Adipocyte (in vitro differentiated cells): ENCODE results near the gene ZBTB42.
A peak's percentile ranks its signal among the peaks of the same experiment; 100 is the strongest.

ENCODE experiments used
- DNase-seq: peaks from one replicate; pipeline ENCODE4 v3.0.0-alpha.2; 2015; ENCODE audit warnings: low read depth
- H3K27me3 ChIP-seq: replicated peaks from 2 replicates; pipeline ENCODE4 v1.7.0; 2013; ENCODE audit warnings: mild to moderate bottlenecking, low read length, moderate library complexity; ENCODE audit not compliant: control insufficient read depth, insufficient read depth
- H3K36me3 ChIP-seq: 2 replicates; pipeline ENCODE4 v1.7.0; 2013; ENCODE audit warnings: low read length, mild to moderate bottlenecking, moderate library complexity; ENCODE audit not compliant: control insufficient read depth, insufficient read depth, severe bottlenecking
- H3K4me1 ChIP-seq: 2 replicates; pipeline ENCODE4 v1.7.0; 2013; ENCODE audit warnings: mild to moderate bottlenecking, low read length, moderate library complexity; ENCODE audit not compliant: control insufficient read depth, insufficient read depth
- H3K4me3 ChIP-seq: 2 replicates; pipeline ENCODE4 v1.7.0; 2013; ENCODE audit warnings: mild to moderate bottlenecking, low read length, moderate library complexity
- H3K9ac ChIP-seq: 2 replicates; pipeline ENCODE4 v1.7.0; 2013; ENCODE audit warnings: mild to moderate bottlenecking, low read length, moderate library complexity
- H3K9me3 ChIP-seq: 2 replicates; pipeline ENCODE4 v1.7.0; 2013; ENCODE audit warnings: mild to moderate bottlenecking, low read length, moderate library complexity; ENCODE audit not compliant: control insufficient read depth

Gene ZBTB42

DNA sequence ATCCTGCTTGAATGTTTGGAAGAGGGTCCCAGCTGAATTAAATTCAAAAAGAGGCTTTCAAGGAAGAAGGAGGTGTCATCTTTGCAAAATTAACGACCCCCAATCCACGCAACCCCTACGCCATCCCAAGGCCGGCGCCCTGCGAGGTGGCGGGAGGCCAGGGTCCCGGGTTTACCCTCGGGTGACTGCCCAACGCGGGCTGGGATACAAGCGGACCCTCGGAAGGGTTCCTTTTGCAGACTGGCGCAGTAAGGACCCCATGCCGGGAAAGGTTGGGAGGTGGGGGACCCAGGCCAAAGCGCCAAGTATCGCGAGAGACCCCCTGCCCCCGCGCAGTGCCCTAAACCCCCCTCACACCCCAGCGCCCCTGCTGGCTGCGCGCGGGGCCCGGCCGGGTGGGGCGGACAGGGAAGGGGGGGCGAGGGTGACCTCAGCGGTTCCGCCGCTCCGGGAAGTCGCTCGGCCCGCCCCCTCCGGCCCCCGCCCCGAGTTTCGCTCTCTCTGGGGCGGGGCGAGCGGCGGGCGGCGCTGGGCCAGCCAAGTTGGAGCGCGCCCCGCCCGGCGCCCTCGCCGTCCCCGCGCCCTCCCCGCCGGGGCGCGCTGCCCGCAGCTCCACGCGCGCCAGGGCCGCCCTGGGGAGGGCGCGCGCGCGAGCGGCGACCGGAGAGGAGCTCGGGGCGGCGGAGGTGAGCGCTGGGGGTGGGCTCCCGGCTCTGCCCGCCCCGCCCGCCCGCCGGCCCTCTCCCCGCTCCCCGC lies 708 bp upstream of the ZBTB42 start:
- Histone ChIP-seq H3K9me3 (no peaks in the 10 kb centered on the region), H3K9ac (peak overlapping the region; percentile 91), H3K4me3 (peak overlapping the region; percentile 79), H3K36me3 (no peaks in the 10 kb centered on the region), H3K4me1 (peaks cover 50% of the 10 kb centered on the region), H3K27me3 (no peaks in the 10 kb centered on the region)
- peak; percentile 92 for DNase-seq

DNA sequence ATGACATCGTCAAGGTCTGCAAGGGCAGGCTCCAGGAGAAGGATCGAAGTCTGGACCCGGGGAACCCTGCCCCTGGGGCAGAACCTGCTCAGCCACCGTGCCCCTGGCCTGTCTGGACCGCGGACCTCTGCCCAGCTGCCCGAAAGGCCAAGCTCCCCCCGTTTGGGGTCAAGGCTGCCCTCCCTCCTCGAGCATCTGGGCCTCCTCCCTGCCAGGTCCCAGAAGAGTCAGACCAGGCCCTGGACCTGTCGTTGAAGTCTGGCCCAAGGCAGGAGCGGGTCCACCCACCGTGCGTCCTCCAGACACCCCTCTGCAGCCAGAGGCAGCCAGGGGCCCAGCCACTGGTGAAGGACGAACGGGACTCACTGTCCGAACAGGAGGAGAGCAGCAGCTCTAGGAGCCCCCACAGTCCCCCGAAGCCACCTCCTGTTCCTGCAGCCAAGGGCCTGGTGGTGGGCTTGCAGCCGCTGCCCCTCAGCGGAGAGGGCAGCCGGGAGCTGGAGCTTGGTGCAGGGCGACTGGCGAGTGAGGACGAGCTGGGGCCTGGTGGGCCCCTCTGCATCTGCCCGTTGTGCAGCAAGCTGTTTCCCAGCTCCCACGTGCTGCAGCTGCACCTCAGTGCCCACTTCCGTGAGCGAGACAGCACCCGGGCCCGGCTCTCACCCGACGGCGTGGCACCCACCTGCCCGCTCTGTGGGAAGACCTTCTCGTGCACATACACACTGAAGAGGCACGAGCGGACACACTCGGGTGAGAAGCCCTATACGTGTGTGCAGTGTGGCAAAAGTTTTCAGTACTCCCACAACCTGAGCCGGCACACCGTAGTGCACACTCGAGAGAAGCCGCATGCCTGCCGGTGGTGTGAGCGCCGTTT lies 856 bp downstream of the ZBTB42 start:
- Histone ChIP-seq H3K36me3 (no peaks in the 10 kb centered on the region), H3K4me1 (peaks cover 49% of the 10 kb centered on the region), H3K4me3 (peak overlapping the region; percentile 80), H3K9ac (peak overlapping the region; percentile 77), H3K9me3 (no peaks in the 10 kb centered on the region), H3K27me3 (no peaks in the 10 kb centered on the region)
- DNase-seq, result no peak

DNA sequence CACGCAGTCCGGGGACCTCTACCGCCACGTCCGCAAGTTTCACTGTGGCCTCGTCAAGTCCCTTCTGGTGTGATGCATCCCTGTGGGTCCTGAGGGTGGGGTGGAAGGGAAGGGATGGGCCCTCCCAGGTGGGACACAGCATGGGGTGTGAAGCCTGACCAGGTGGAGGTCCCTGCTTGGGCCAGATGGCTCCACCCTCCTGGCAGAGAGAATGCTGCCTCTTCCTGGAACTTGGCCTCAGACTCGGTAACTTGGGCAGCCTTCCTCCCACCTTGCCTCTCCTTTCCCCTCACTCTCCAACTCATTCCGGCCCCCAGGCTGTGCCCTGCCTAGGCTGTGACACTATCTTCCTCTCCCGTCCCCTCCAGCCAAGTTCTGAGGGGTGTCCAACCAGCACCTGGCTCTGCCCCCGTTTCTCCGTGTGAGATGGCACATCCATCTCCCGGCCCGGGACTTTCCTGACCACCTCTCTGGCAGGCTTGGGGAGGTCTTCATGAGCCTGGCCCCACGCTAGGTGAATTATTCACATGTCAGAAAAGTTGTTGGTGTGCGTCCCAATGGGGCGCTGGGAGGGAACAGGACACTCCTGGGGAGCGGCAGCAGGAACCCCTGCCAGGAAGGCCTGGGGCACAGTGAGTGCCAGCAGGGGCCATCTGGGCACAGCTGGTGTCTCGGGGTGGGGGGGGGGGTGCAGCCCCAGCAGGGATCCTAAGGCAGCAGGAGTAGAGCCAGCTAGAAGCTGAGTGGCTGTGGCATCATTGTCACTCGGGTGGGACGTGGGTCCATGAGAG lies 1.7 kb downstream of the ZBTB42 start:
- Histone ChIP-seq H3K27me3 (no peaks in the 10 kb centered on the region), H3K4me3 (no peak overlapping the region), H3K4me1 (peaks cover 44% of the 10 kb centered on the region), H3K36me3 (no peaks in the 10 kb centered on the region), H3K9ac (no peak overlapping the region), H3K9me3 (no peaks in the 10 kb centered on the region)
- DNase-seq, result no peak

DNA sequence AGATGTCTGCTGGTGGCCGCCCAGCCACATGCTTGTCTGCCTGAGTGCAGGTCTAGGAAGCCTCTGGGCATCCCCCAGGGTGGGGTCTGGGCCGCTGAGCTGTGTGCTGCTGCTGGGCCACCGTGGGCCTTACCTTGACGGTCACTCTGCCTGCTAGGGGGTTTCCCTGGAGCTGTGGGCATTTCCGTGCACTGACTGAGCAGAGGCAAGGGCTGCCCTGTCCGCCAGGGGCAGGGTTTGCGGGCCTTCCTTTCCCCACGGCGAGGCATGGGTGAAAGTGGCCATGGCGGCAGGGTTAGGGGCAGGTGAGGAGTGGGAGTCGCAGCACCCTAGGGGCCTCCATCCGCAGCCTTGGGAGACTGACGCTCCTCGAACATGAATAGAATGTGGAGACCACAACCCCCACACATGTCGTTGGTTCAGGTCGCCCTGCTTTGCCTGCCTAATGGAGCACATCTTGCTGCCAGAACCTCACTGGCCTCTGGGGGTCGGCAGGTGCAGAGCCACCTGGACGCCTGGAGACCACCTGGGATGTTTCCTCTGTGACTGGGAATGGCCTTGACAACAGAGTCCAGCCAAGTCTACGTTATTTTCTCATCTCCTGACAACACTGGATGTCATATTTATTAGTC lies 2.5 kb downstream of the ZBTB42 start:
- Histone ChIP-seq H3K4me1 (peaks cover 37% of the 10 kb centered on the region), H3K36me3 (no peaks in the 10 kb centered on the region), H3K9me3 (no peaks in the 10 kb centered on the region), H3K4me3 (no peak overlapping the region), H3K27me3 (no peaks in the 10 kb centered on the region), H3K9ac (no peak overlapping the region)
- no peak for DNase-seq

DNA sequence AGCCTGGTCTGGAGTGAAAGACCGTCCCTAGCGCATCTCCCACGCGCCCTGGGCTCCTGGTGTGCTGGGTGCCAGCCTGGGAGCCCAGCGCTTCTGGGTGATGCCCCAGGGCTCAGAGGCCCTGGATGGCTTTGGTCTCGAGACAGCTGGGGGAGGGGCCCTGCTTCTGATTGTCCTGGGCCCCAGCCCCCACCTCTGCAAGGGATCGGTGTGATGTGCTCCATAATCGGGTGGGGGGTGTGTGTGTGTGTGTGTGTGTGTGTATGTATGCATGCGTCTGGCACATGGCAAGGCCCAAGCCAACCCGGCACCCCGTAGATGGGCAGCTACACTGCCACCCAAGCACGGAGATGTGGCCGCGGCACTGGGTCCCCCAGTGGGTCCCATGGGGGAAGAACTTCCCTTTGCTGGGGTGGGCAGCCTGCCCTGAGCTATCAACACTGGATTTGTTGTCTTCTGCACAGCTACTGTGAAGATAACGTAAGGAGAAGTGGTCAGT lies 3.1 kb downstream of the ZBTB42 start:
- peaks cover 32% of the 10 kb centered on the region for H3K4me1 ChIP-seq
- no peak for DNase-seq
- H3K36me3 ChIP-seq, result no peaks in the 10 kb centered on the region
- H3K27me3 ChIP-seq, result no peaks in the 10 kb centered on the region
- no peaks in the 10 kb centered on the region for H3K9me3 ChIP-seq
- H3K9ac ChIP-seq, result no peak overlapping the region
- no peak overlapping the region for H3K4me3 ChIP-seq

DNA sequence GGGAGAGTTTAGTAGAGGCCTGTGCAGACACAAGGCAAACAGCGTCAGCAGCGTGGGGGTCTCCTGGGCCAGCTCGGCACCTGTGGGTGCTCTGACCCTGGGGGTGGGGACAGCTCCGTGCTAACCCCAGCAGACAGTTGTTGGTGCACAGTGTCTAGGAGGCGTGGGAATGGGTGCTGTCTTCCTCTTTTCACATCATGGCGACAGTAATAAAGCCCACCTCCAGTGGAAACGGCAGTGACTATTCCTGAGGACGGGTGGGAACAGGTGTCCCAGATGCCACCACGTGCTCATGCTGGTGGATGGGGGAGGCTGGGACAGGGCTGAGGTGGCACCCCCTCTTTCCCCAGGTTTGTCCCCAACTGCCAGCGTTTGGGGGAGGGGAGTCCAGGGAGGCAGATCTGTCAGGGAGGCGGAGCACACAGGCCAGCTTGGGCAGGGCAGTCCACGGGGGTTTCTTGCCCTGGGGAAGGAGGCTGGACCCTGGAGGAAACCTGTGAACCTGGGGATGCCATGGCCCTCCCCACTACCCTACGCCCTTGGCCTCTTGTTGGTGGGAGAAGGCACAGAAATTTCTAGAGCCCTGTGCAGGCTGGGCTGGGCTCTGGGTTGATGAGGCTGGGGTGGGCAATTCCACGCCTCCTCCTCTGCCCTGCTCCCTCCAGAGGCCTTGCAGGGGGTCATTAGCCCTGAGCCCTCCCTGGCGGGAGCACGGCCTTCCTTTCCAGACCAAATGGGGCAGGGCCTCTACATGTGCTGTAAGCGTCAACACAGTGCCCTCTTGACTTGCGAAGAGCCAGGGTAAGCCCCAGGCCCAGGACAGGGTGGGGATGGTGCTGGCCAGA lies 3.8 kb downstream of the ZBTB42 start:
- no peaks in the 10 kb centered on the region for H3K9me3 ChIP-seq
- no peak overlapping the region for H3K4me3 ChIP-seq
- H3K4me1 ChIP-seq, result peaks cover 24% of the 10 kb centered on the region
- H3K9ac ChIP-seq, result no peak overlapping the region
- H3K27me3 ChIP-seq, result no peaks in the 10 kb centered on the region
- H3K36me3 ChIP-seq, result no peaks in the 10 kb centered on the region
- DNase-seq, result no peak

DNA sequence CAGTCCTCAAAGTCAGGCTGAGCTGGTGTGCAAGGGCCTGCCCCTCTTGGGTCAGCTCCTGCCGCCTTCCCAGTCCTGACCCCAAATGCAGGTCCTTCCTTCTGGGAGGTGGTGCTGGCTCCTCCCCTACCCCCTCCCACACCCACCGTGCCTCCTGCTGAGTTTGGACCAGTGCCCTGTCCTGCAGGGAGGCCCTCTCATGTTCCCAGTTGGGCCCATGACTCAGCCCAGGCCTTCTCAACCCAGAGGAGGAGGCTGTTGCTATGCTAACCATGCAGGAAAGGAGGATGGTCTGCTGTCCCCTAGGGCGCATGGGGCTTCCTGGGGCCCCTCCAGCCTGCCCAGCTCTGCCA lies 4.4 kb downstream of the ZBTB42 start:
- Histone ChIP-seq H3K27me3 (no peaks in the 10 kb centered on the region), H3K36me3 (no peaks in the 10 kb centered on the region), H3K9ac (no peak overlapping the region), H3K9me3 (no peaks in the 10 kb centered on the region), H3K4me1 (peaks cover 21% of the 10 kb centered on the region), H3K4me3 (no peak overlapping the region)
- DNase-seq, result peak; percentile 80

DNA sequence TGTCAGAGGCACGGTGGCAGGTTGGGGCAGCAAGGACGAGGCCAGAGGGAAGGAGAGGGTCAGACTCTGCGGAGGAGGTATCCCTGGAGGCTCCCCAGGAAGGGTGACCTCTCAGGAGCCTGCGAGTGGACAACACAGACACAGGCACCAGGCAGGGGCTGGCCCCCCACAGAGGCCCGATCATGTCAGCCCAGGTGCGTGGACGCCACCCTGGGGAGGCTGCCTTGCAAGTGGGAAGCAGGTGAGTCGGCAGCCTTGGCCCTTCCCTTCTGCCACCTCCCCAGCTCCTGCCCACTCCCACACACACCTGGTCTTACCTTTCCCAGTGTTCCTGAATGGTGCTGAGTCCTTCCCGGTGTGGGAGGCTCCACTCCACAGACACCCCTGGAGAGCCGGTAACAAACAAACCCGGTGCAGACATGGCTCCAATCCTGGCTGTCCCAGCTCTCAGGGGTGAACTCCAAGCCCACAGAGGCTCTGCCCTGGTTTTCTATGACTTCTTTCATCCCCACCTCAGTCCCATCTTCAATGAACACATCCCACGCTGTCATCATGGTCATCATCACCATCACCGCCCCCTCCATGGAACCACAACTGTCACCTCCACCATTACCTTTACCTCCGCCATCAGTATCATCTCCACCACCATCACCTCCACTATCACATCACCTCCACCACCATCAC lies 5.2 kb downstream of the ZBTB42 start:
- no peaks in the 10 kb centered on the region for H3K36me3 ChIP-seq
- H3K9me3 ChIP-seq, result no peaks in the 10 kb centered on the region
- peaks cover 19% of the 10 kb centered on the region for H3K4me1 ChIP-seq
- no peak for DNase-seq
- H3K9ac ChIP-seq, result no peak overlapping the region
- H3K27me3 ChIP-seq, result no peaks in the 10 kb centered on the region
- H3K4me3 ChIP-seq, result no peak overlapping the region

DNA sequence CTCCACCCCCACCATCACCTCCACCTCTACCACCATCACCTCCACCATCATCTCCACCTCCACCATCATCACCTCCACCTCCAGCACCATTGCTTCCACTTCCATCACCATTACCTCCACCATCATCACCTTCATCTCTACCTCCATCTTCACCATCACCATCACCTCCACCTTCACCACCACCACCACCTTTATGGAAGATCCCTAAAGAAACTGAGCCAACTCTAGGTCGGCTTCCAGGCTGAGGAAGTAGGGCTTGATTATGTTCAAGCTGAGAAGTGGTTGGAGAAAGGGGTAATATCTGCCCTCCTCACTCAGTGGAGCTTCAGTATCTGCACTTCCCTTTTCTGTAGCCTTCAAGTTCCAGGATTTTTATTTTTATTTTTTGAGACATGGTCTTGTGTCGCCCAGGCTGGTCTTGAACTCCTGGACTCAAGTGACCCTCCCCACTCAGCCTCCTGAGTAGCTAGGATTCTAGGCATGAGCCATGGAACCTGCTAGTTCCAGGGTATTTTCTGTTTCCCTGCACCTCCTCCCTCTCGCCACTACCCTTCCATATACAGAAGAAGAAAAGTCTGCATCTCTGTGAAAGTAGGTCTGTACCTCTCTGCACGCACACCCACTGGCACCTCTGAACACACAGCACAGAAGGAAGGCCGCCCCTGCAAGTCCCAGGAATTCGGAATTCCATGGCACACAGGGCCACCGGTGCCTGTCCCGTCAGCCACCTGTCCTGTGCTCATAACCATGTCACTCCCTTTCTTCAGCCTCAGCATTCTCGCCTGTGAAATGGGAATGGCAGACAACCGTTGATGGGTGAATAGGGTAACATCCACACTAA lies 5.9 kb downstream of the ZBTB42 start:
- no peak for DNase-seq
- H3K9me3 ChIP-seq, result no peaks in the 10 kb centered on the region
- peaks cover 12% of the 10 kb centered on the region for H3K4me1 ChIP-seq
- no peak overlapping the region for H3K9ac ChIP-seq
- no peak overlapping the region for H3K4me3 ChIP-seq
- no peaks in the 10 kb centered on the region for H3K27me3 ChIP-seq
- no peaks in the 10 kb centered on the region for H3K36me3 ChIP-seq
